D341Med (cell line): ENCODE data around the gene CD46.
A peak's percentile ranks its signal among the peaks of the same experiment; 100 is the strongest.
"Not testable (repeated sequence)": the region's sequence is repeated elsewhere in the genome, so short reads cannot be mapped to it uniquely, and the experiment has no call there.

Source experiments
- DNase-seq: peaks from one replicate; pipeline ENCODE4 v3.0.0; 2012; ENCODE audit warnings: low spot score

The CD46 gene

GRCh38 chr1:207751790-207752455 is at the start of gene CD46:
CD46 (plus strand) TSS chr1:207752054; CDS start chr1:207752213, 159 bp downstream.
- DNase-seq, result peak; percentile 98

- no peak for DNase-seq
Observed at GRCh38 chr1:207702317-207702716, 49.5 kb upstream of the CD46 start.

- DNase-seq, result no peak
Observed at GRCh38 chr1:207703712-207704111, 48.1 kb upstream of the CD46 start.

GRCh38 chr1:207708004-207708403 is 43.9 kb upstream of the CD46 start:
- not testable (repeated sequence) for DNase-seq

GRCh38 chr1:207711285-207711684 is 40.6 kb upstream of the CD46 start:
- no peak for DNase-seq

GRCh38 chr1:207712701-207713100 is 39.2 kb upstream of the CD46 start:
- not testable (repeated sequence) for DNase-seq

GRCh38 chr1:207713529-207713928 is 38.3 kb upstream of the CD46 start:
- no peak for DNase-seq

GRCh38 chr1:207719234-207719633 is 32.6 kb upstream of the CD46 start:
- DNase-seq, result no peak

GRCh38 chr1:207728200-207728858 is 23.5 kb upstream of the CD46 start:
- not testable (repeated sequence) for DNase-seq

GRCh38 chr1:207737503-207738157 is 14.2 kb upstream of the CD46 start:
- not testable (repeated sequence) for DNase-seq

- DNase-seq, result not testable (repeated sequence)
Observed at GRCh38 chr1:207738158-207738659, 13.6 kb upstream of the CD46 start.

GRCh38 chr1:207740207-207740606 is 11.6 kb upstream of the CD46 start:
- no peak for DNase-seq

GRCh38 chr1:207742850-207743555 is 8.9 kb upstream of the CD46 start:
- no peak for DNase-seq

GRCh38 chr1:207744000-207744534 is 7.8 kb upstream of the CD46 start:
- no peak for DNase-seq

- no peak for DNase-seq
Observed at GRCh38 chr1:207745285-207745684, 6.6 kb upstream of the CD46 start.

GRCh38 chr1:207745839-207746767 is 5.8 kb upstream of the CD46 start:
- no peak for DNase-seq

GRCh38 chr1:207747627-207748492 is 4.0 kb upstream of the CD46 start:
- DNase-seq, result no peak

- no peak for DNase-seq
Observed at GRCh38 chr1:207748737-207749528, 2.9 kb upstream of the CD46 start.
